NCI-H446 treated with DMSO at 0.1 percent for 48 hours (cell line): ENCODE measurements around the gene SPZ1.
A peak's percentile ranks its signal among the peaks of the same experiment; 100 is the strongest.
"Not testable (repeated sequence)": the region's sequence is repeated elsewhere in the genome, so short reads cannot be mapped to it uniquely, and the experiment has no call there.

ENCODE experiments used
- DNase-seq: peaks from one replicate; lab custom pipeline; 2025; lab: John Stamatoyannopoulos, UW

SPZ1 gene

GRCh38 chr5:80319702-80320101 is at the start of gene SPZ1:
TSS of gene SPZ1 (plus strand) at chr5:80320002. CDS start at chr5:80320216, 214 bp downstream.
- DNase-seq: no peak

GRCh38 chr5:80270543-80270942 is 49.3 kb upstream of the SPZ1 start:
- not testable (repeated sequence) for DNase-seq

- peak; percentile 1 for DNase-seq
Observed at GRCh38 chr5:80275347-80275746, 44.5 kb upstream of the SPZ1 start.

- no peak for DNase-seq
Observed at GRCh38 chr5:80276186-80276585, 43.6 kb upstream of the SPZ1 start.

GRCh38 chr5:80277191-80277590 is 42.6 kb upstream of the SPZ1 start:
- no peak for DNase-seq

GRCh38 chr5:80282054-80282453 is 37.7 kb upstream of the SPZ1 start:
- DNase-seq: no peak

- no peak for DNase-seq
Observed at GRCh38 chr5:80283360-80283759, 36.4 kb upstream of the SPZ1 start.

GRCh38 chr5:80284720-80285119 is 35.1 kb upstream of the SPZ1 start:
- DNase-seq: no peak

- DNase-seq: no peak
Observed at GRCh38 chr5:80288177-80288576, 31.6 kb upstream of the SPZ1 start.

GRCh38 chr5:80289320-80289719 is 30.5 kb upstream of the SPZ1 start:
- DNase-seq: no peak

GRCh38 chr5:80291761-80292160 is 28.0 kb upstream of the SPZ1 start:
- DNase-seq: no peak

GRCh38 chr5:80296121-80296520 is 23.7 kb upstream of the SPZ1 start:
- DNase-seq: no peak

- no peak for DNase-seq
Observed at GRCh38 chr5:80299601-80300000, 20.2 kb upstream of the SPZ1 start.

- DNase-seq: no peak
Observed at GRCh38 chr5:80300125-80300524, 19.7 kb upstream of the SPZ1 start.

GRCh38 chr5:80300796-80301195 is 19.0 kb upstream of the SPZ1 start:
- DNase-seq: not testable (repeated sequence)

- DNase-seq: not testable (repeated sequence)
Observed at GRCh38 chr5:80301342-80301741, 18.5 kb upstream of the SPZ1 start.

- no peak for DNase-seq
Observed at GRCh38 chr5:80302636-80303035, 17.2 kb upstream of the SPZ1 start.

- no peak for DNase-seq
Observed at GRCh38 chr5:80308526-80308925, 11.3 kb upstream of the SPZ1 start.

GRCh38 chr5:80309871-80310665 is 9.7 kb upstream of the SPZ1 start:
- DNase-seq: no peak

- no peak for DNase-seq
Observed at GRCh38 chr5:80315244-80315643, 4.6 kb upstream of the SPZ1 start.

GRCh38 chr5:80318212-80318611 is 1.6 kb upstream of the SPZ1 start:
- peak; percentile 61 for DNase-seq

GRCh38 chr5:80324912-80325311 is 5.1 kb downstream of the SPZ1 start:
- DNase-seq: no peak

- no peak for DNase-seq
Observed at GRCh38 chr5:80326468-80326867, 6.7 kb downstream of the SPZ1 start.

- DNase-seq: no peak
Observed at GRCh38 chr5:80337379-80337778, 17.6 kb downstream of the SPZ1 start.
